Activated CD4-positive, CD25-positive, alpha-beta regulatory T cell (primary cell): Measurements from ENCODE around the gene RERE.
"Not testable (repeated sequence)": the region's sequence is repeated elsewhere in the genome, so short reads cannot be mapped to it uniquely, and the experiment has no call there.

ENCODE experiments used
- DNase-seq, 4 experiments: peaks; one replicate each; lab custom pipeline; 2025; lab: John Stamatoyannopoulos, UW

The RERE gene

DNA sequence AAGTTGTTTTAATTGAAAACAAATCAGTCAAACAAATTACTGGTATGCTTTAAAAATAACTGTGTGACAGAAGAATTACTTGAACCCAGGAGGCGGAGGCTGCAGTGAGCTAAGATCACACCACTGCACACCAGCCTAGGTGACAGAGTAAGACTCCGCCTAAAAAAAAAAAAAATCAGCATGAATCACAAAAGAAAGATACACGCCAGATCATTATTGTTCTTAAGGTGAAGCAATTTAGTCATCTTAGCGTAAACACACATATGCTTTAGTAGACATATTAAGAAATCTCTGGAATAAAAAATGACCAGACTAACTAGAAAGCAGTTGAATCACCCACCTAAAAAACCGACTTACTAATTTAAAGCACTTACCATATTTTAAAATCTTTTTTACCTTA lies 20.2 kb downstream of the RERE start:
- DNase-seq, result no peak

DNA sequence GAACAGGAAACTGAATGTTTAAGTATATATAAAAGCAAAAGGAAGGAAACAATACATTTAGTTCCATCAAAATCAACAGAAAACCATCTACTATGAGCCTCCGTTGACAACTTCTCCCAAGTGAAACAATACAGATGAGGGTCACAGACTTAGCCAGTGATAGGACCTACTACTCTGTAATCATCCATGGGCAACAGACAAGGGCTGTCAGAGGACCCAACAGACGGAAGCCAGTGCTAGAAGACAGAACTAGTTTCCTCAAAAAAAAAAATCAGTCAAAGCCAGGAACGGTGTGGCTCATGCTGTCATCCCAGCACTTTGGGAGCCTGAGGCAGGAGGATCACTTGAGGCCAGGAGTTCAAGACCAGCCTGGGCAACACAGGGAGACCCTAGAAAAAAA lies 20.6 kb downstream of the RERE start:
- no peak for DNase-seq

DNA sequence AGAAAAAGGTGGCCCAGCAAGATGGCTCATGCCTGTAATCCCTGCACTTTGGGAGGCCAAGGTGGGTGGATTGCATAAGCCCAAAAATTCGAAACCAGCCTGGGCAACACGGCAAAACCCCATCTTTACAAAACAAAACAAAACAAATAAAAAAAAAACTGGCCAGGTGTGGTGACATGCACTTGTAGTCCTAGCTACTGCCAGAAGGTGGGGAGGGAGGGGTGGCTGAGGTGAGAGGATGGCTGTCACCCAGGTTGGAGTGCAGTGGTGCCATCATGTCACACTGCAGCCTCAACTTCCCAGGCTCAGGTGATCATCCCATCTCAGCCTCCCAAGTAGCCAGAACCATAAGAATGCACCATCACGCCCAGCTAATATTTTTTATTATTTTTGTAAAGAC lies 22.8 kb downstream of the RERE start:
- DNase-seq, result no peak

DNA sequence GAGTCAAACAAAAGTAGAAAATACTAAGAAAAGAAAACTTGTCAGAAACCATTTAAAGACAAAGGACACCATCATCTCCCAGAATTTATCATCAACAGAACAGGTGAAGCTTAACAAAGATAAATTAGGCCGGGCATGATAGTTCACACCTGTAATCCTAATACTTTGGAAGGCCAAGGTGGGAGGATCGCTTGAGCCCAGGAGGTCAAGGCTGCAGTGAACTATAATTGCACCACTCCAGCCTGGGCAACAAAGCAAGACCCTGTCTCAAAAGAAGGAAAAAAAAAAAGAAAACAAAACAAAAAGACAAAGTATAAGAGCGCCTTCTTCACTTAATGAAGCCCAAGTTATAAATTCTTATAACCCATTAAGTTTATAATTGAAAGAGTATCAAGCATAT lies 25.6 kb downstream of the RERE start:
- DNase-seq, result no peak

DNA sequence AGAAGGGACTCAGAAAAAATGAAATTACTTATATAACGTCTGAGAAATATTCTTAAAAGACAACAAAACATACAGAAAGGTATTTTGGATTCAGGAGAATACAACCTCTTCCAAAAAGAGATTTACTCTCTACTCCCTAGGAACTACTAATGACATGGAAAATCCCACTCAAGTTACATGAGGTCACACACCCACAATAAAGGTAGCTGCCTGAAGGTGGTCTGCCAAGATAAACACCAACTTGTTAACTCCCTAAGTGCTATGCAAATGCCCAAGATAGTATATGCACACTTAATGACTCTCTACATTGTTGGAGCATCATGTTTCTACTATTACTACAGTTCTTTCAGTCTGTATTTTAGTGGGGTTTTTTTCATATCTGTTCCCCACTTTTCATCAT lies 26.5 kb downstream of the RERE start:
- DNase-seq, result no peak

DNA sequence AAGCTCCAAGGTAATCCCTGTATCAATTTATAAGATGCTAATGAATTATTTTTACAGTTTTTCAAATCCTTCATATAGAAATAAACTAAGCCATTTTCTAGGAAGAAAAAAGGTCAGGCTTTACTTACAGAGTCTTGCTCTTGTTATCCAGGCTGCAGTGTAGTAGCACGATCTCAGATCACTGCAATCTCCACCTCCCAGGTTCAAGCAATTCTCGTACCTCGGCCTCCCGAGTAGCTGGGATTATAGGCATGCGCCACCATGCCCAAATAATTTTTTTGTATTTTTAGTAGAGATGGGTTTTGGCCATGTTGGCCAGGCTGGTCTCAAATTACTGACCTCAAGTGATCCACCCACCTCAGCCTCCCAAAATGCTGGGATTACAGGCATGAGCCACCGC lies 27.0 kb downstream of the RERE start:
- DNase-seq, result no peak

DNA sequence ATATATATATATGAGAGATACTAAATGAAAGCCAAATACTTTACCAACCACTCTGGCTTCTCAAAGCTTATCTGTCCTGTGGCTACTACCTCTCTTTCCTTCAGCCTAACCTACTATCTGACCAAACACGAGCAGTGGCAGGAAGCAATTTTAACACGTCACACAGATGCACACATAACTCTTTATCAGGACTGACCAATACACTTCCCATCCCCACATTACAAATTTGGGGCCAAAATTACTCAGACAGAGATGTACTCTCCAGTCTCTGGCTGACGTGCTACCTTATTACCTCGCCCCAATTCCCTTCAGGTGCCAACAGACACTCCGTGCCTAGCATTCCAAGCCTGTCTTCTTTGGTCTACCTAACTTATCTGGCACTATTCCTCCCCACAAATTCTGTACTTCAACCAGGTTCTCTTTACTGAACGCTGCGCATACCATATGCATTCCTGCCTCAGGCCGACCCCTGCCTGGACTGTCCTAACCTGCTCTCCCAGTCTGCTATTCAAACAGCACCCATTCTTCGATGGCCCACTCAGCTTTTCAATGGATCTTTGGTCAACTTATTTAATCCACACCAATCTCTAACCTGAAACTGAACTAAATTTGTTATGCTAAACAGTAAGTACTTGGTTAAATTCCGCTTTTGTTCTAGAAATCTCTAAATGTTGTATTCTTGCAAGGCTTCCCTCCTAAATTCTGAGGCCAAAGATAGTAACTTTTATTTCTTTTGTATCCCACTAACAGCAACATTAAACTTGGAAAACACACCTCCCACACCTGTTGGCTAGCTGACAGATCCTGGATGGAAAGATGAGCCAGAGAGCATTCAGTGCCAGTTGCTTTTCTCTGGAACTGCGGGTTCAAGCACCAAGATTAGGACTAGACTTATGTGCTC lies 27.9 kb downstream of the RERE start:
- DNase-seq, result no peak

DNA sequence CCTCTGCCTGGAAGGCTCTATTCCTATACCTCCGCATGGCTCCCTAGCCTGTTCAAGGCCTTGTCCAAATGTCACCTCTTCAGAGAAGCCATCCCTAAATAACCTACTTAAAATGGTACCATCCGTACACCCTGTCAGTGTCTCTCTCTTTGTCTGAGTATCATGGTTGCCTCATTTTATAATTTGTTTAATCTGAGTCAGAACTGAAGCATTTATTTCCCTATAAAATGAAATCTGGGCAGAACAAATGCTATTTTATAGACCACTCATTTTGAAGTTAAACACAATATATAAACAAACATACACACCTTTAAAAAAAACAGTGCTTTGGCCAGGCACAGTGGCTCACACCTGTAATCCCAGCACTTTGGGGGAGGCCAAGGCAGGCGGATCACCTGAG lies 30.2 kb downstream of the RERE start:
- no peak for DNase-seq

DNA sequence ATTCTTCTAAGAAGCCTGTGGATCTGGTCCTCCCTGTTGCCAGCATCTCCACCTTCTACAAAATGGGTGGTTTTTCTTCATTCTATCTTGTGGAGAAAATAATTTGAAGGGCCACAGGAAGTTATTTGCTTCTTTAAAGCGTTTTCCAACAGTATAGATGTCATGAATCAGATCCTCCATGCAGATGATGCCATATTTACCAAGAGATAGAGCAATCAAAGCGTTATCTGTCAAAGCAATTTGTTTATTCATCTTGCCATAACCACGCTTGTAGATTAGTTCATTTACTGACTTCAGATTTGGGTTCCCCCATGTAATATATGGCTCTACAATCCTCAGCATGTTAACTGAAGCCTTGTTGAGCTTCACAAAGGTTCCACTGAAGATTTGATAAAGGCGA lies 31.2 kb downstream of the RERE start:
- DNase-seq, result not testable (repeated sequence)

DNA sequence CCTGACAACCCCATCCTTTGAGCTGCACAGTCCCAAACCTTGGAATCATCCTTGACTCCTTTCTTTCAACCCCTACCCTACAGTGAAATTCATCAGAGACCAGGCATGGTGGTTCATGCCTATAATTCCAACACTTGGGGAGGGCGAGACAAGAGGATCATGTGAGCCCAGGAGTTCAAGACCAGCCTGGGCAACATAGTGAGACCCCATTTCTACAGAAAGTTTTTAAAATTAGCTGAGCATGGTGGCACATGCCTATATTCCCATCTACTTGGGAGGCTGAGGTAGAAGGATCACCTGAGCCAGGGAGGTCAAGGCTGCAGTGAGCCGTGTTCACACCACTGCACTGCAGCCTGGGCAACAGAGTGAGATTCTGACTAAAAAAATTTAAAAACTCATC lies 34.5 kb downstream of the RERE start:
- DNase-seq, result no peak

DNA sequence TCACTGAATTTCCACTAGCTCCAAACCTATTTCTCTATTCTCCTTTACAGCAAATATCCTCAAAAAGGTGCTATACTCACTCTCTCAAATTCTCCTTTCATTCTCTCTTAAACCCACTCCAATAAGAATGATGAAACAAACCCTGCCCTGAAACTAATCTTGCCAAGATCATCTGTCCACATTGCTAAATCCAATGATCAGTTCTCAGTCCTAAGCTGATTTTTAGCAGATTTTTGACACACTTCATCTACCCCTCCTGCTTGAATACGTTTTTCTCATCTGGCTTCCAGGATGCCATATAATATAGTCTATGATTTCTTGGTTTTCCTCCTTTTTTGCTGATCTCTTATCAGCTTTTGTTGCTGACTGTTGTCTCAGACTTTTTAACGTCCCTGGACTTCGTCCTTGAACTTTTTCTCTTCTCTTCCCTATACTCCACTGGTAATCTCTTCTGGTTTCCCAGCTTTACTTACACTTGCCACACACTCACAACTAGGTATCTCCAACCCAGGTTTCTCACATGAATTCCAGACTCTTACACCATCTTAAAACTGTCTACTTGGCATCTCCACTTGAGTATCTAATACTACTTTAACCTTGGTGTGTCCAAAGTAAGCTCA lies 35.3 kb downstream of the RERE start:
- DNase-seq, result no peak

DNA sequence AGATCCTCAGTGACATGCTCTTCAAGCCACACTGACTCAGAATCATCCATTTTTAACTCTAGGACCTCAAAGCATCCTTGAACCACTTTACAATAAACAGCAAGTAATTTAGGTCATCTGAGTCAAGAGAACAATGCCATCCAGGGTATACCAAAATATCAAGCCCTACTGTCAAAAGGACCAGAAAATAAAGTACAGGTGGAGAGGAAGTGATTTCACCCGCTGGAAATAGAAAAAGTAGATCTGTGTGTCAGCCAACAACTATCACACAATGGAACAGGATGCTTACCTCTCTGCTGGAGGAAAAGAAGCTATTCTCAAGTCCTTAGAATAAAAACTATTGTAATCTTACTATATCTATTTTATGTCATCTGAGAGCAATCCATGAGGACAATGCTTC lies 37.0 kb downstream of the RERE start:
- DNase-seq, result no peak

DNA sequence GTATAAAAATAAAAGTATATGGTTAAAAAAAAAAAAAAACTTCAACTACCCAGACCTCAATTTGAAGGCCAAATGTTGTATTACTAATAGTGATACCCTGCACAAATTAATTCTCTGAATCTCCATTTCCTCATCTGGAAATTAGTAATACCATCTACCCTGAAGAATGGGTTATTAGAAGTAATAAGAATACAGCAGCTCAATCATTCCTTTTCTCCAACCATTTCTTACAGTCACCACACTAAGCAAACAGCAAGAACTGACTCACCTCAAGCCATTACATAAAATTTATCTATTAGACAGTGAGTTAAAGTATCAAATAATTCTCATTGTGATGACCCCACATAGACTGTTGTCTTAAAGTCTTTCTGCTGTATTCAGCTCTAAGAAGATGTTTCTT lies 39.6 kb downstream of the RERE start:
- DNase-seq, result no peak

DNA sequence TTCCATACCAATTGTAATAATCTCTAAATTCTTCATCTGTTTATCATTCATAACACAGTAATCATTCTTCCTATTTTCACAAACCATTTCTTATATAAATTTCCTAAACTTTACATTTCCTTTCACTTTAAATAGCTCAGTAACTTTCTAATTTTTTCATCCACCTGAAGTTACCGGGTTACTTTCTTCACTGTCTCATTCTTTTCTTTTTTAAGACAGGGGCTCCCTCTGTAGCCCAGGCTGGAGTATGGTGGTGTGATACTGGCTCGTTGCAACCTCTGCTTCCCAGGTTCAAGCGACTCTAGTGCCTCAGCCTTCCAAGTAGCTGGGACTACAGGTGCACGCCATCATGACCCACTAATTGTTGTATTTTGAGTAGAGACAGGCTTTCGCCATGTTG lies 41.3 kb downstream of the RERE start:
- no peak for DNase-seq

DNA sequence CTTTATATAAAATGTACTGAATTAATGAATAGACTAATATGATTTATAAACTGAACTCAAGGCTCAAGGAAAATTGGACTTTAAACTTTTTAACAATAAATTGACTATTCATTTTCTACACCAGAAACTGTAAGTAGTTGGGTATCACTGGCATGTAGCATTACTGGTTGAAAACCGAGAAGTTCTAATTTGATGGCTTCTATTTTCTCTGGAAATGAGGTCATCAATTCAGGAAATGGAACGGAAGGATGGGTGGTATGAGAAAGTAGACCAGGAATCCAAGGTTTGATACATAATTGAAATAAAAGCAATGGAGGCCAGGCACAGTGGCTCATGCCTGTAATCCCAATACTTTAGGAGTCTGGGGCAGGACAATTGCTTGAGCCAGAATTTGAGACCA lies 50.4 kb downstream of the RERE start:
- no peak for DNase-seq

DNA sequence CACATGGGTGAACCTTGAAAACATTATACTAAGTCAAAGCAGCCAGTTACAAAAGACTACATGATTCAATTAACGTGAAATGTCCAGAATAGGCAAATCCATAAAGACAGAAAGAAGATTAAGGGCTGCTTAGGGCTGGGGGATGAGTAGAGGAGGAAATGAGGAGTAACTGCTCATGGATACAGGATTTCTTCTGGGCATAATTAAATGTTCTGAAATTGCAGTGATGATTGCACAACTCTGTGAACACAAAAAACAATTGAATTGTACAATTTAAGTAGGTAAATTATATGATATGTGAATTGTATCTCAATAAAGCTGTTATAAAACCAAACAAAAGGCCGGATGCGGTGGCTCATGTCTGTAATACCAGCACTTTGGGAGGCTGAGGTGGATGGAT lies 52.2 kb downstream of the RERE start:
- DNase-seq, result no peak

DNA sequence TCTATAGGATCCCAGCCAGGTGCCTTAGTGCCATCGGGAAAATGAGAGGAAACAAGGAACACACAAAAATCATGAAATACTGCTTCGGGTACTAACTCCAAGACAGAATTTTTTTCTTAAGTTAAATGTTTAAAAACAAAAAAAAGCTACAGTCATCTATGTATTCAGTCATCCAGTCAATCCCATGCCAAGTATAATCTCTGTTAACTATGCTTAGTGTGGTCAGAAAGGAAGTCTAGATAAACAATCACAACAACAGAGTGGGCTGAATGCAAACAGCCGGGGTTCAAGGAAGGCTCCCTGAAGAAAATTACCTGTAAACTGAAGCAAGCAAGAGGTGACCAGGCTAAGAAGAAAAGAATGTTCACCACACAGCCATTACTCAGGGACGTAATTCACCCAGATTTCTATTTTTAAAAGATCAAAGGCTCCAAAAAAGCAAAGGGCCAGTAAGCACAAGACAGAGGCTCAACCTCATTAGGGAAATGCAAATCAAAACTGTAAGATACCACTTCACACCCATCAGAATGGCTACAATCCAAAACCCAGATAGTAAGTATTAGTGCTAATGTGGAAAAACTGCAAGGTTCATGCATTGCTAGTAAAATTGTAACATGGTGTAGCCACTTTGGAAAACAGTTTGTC lies 53.0 kb downstream of the RERE start:
- DNase-seq, result no peak

DNA sequence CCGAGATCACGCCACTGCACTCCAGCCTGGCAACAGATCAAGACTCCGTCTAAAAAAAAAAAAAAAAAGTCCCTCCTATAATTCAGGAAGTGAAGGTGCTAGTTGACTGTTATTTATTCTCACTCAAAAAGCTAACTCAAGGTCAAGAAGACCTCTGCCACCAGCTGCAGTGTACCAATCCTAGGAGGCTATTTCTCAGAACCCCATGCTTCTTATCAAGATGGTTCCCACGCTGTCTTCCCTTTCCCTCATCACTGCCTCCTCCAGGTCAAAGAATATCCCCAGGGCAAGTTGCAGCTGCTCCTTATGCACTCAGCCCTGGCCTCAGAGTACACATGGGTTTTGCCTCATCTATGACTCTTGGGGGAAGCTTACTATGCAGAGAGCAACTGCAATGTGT lies 53.6 kb downstream of the RERE start:
- DNase-seq, result no peak

DNA sequence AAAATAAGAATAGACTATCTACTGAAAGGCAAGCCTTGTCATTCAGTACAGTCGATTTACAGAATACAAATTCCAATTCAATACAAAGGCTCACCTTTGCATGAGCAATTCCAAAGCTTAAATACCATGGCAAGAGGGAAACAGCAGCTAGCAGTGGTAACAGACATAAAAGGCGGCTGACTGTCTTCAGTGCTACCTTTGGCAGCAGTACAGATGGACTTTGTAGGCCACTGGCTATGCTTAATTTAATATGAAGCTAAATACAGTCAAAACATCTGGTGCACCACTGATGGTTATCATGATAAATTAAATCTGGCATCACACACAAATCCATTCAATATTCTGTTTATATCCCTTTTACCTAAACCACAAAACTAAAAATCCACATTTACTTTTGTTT lies 62.4 kb downstream of the RERE start:
- no peak for DNase-seq

DNA sequence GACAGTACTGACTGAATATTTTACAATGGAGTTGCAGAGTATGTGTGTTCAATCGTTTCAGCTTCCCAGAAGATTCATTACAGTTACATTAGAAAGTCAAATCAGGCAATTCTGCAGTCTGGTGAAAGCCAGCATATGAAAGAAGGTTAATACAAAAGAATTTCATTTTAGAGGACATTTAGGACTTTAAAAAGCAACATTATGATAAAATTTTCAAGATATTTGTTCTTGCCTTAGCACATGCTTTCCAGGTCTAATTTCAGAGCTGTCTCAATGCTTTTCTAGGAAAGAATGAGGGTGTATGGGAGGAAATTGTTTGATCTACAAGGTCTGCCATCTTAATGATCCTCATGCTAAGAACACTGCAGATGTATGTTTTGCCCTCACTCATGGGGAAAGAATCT lies 63.2 kb downstream of the RERE start:
- DNase-seq, result no peak

DNA sequence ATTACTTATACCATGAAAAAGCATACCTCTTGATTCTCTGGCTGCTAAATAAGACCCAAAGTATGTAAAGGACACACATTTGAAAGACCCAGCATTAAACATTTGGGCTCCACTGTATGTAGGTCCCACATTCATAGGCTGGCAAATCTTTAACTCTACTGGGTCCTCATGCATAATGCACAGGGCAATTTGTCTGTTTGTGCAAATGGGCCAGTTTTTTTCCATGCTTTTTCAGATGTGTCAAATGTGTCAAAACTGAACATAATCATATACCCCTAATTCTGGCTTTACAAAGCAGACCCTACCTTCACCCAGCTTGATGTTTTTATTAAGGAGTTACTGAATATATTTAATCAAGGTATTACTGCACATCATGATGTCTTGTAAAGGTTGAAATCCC lies 63.7 kb downstream of the RERE start:
- DNase-seq, result no peak

DNA sequence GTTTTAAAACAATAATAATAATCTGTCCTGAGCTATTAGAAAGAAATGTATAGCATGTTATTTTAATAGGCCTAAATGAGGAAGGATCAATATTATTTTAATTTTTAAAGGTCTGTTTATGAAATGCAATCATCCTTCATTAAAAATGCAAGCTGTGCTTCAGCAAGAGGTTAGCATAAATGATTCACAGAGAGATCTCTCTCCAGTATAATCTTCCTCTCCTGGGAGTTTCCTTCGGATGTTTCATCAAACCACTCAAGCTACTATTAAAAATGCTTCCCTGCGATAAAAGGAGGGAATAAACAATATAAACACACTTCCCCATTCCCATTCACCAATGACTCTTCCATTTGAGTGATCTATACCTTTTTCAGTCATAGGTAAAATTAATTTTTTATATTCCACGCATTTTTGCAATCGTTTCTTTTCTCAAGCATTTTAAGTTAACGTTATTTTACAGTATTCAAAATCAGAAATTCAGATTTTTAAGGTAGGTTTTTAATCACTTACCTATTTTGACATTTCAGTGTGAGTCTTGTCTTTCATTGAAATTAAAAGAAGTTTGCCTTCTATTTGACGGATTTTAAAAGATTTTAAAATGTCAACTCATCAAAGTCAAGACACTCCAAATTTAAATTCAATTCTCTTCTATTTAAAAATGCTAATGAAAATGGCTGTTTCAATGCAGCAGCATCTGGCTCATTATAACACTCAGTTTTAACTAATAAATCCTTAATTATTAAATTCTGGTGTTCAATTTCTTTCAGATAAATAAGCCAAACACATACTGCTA lies 64.3 kb downstream of the RERE start:
- no peak for DNase-seq

DNA sequence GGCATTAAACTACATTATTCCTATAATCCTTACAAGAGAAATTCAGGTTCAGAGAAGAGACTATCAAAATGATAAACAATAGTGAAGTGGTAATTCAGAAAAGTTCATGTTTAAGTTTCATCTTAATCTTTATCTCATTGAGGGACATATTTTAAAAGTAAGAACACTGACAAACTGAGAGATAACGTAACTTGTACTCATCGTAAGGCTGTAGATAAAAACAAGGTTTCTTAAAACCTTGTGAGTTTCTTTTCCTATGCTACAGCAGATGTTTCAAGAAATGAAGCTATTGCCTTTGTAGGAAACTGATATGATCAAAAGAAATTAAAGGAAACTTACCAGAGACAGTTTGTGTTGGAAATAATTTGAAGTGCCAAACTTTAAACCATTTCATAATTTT lies 65.0 kb downstream of the RERE start:
- DNase-seq, result no peak
